Keratinocyte (primary cell): ENCODE measurements around the gene HS6ST3. TPM values are rescaled to one million over a fixed set of nuclear protein-coding genes. Genes with fewer than 3 reads are reported as not detected.

ENCODE experiments used
- DNase-seq: peaks from one replicate; pipeline ENCODE4 v3.0.0-alpha.2; 2011; ENCODE audit warnings: low read depth, missing footprints, low spot score
- FAIRE-seq: peaks from 2 replicates; lab custom pipeline; 2011; peaks lifted over from hg19 to GRCh38; lab: Jason Lieb, UNC
- H2AFZ ChIP-seq: 2 replicates; pipeline ENCODE4 v1.6.0; 2012; ENCODE audit warnings: low read length, control low read depth, inconsistent platforms; ENCODE audit not compliant: control insufficient read depth
- H3K27ac ChIP-seq: 2 replicates; pipeline ENCODE4 v1.5.1; 2011; ENCODE audit warnings: low read length; ENCODE audit not compliant: control insufficient read depth, insufficient read depth
- H3K27me3 ChIP-seq: 3 replicates; pipeline ENCODE4 v1.6.0; 2011; ENCODE audit warnings: low read length; ENCODE audit not compliant: control insufficient read depth, insufficient read depth; ENCODE audit errors: extremely low read depth
- H3K36me3 ChIP-seq, 2 experiments: 2 replicates in 1 of 2; 3 replicates in 1 of 2; pipeline ENCODE4 v1.5.1; 2011; ENCODE audit warnings: low read length in 2 of 2, mild to moderate bottlenecking in 1 of 2; ENCODE audit not compliant: control insufficient read depth in 2 of 2, insufficient read depth in 2 of 2; ENCODE audit errors: extremely low read depth in 1 of 2
- H3K4me1 ChIP-seq: 3 replicates; pipeline ENCODE4 v1.5.1; 2011; ENCODE audit warnings: low read length; ENCODE audit not compliant: control insufficient read depth, insufficient read depth; ENCODE audit errors: extremely low read depth
- H3K4me2 ChIP-seq: 3 replicates; pipeline ENCODE4 v1.6.0; 2011; ENCODE audit warnings: low read depth, low read length; ENCODE audit not compliant: control insufficient read depth, insufficient read depth; ENCODE audit errors: extremely low read depth
- H3K4me3 ChIP-seq, 3 experiments: fragments of 200-600 bp in 1 of 3; sonication (generic) in 1 of 3; 2 replicates in 2 of 3; 3 replicates in 1 of 3; pipeline ENCODE4 v1.5.1; 2011 to 2016; ENCODE audit warnings: low read length in 3 of 3, mild to moderate bottlenecking in 3 of 3, control low read depth in 2 of 3, inconsistent platforms in 1 of 3, low read depth in 1 of 3, mixed read lengths in 1 of 3, mixed run types in 1 of 3, moderate library complexity in 1 of 3; ENCODE audit not compliant: control insufficient read depth in 2 of 3, insufficient read depth in 2 of 3; ENCODE audit errors: extremely low read depth in 1 of 3
- H3K79me2 ChIP-seq: 2 replicates; pipeline ENCODE4 v1.6.0; 2012; ENCODE audit warnings: low read length; ENCODE audit not compliant: control insufficient read depth, insufficient read depth
- H3K9ac ChIP-seq: 3 replicates; pipeline ENCODE4 v1.6.0; 2011; ENCODE audit warnings: low read length; ENCODE audit not compliant: control insufficient read depth, insufficient read depth; ENCODE audit errors: extremely low read depth
- H3K9me1 ChIP-seq: 3 replicates; pipeline ENCODE4 v1.6.0; 2011; ENCODE audit warnings: low read length; ENCODE audit not compliant: control insufficient read depth, insufficient read depth; ENCODE audit errors: extremely low read depth
- H3K9me3 ChIP-seq: 2 replicates; pipeline ENCODE4 v1.5.1; 2012; ENCODE audit warnings: low read depth, low read length; ENCODE audit not compliant: control insufficient read depth
- H4K20me1 ChIP-seq: 3 replicates; pipeline ENCODE4 v1.6.0; 2011; ENCODE audit warnings: low read length; ENCODE audit not compliant: control insufficient read depth, insufficient read depth; ENCODE audit errors: extremely low read depth
- CTCF ChIP-seq, 3 experiments: IDR thresholded peaks in 1 of 3; conservative IDR thresholded peaks in 1 of 3; optimal IDR thresholded peaks in 1 of 3; 2 replicates in 2 of 3; 3 replicates in 1 of 3; pipeline versions ENCODE3 to v1.5.1; 2011; ENCODE audit warnings: low read length in 3 of 3, mild to moderate bottlenecking in 3 of 3, moderate library complexity in 2 of 3, control low read depth in 1 of 3, inconsistent platforms in 1 of 3; ENCODE audit not compliant: insufficient read depth in 2 of 3; ENCODE audit errors: extremely low read depth in 1 of 3
- EZH2 ChIP-seq: IDR thresholded peaks from one replicate; pipeline ENCODE4 v1.6.1; 2012; ENCODE audit warnings: inconsistent platforms, mild to moderate bottlenecking, low read length, moderate library complexity
- dilution Hi-C: fragments of 300-500 bp; cut with MboI; formaldehyde crosslinking; loops from one replicate; pipeline ENCODE4 v1.7.0; 2020; ENCODE audit warnings: low sequenced_read_pairs; ENCODE audit not compliant: extremely low pct_ligation_motif_present
- polyA plus RNA-seq, 5 experiments: library from polyadenylated mRNA; depleted of rRNA in 3 of 5; stranded (reverse) in 3 of 5; stranded (forward) in 1 of 5; unstranded in 1 of 5; fragments of >200 nt; gene quantifications; 1 replicate in 1 of 5; 2 replicates in 3 of 5; 3 replicates in 1 of 5; pipeline versions ENCODE4 v1.2.1 to v1.2.3, GENCODE V29; 2011 to 2012; ENCODE audit warnings: missing spikeins in 2 of 5, low read depth in 1 of 5, low replicate concordance in 1 of 5

HS6ST3 gene
- polyA plus RNA-seq, 1 donor (not counting 4 experiments of a cell fraction or from before 2014, with no cell fraction given), result 0.03 TPM

GRCh38 chr13:96726651-96727050 lies 636.7 kb downstream of the HS6ST3 start:
- no peak overlapping the region for H3K4me3 ChIP-seq
- H3K9me3 ChIP-seq, result no peaks in the 10 kb centered on the region
- no peak overlapping the region for H2AFZ ChIP-seq
- no peak overlapping the region for H3K27ac ChIP-seq
- no peaks in the 10 kb centered on the region for H3K9me1 ChIP-seq
- no peak for TF ChIP-seq EZH2
- TF ChIP-seq CTCF (optimal IDR thresholded peaks at IDR 0.05 in 1 of 3, IDR thresholded peaks at IDR 0.05 in 1 of 3, conservative IDR thresholded peaks at IDR 0.05 in 1 of 3; ENCODE audit: extremely low read depth in 1 of 3, insufficient read depth in 2 of 3, low read length in 3 of 3), result no peak
- no peak overlapping the region for H3K9ac ChIP-seq
- DNase-seq (no peak), FAIRE-seq (no peak)
- H4K20me1 ChIP-seq, result no peaks in the 10 kb centered on the region
- no peaks in the 10 kb centered on the region for H3K79me2 ChIP-seq
- H3K27me3 ChIP-seq, result no peaks in the 10 kb centered on the region
- no peak overlapping the region for H3K4me2 ChIP-seq
- dilution Hi-C loops, result no loop called here
- H3K4me1 ChIP-seq, result no peaks in the 10 kb centered on the region
- H3K36me3 ChIP-seq, result no peaks in the 10 kb centered on the region

- Histone ChIP-seq H3K36me3 (no peaks in the 10 kb centered on the region), H3K27me3 (no peaks in the 10 kb centered on the region), H3K79me2 (no peaks in the 10 kb centered on the region), H2AFZ (no peak overlapping the region), H3K4me2 (no peak overlapping the region), H4K20me1 (no peaks in the 10 kb centered on the region), H3K9me1 (no peaks in the 10 kb centered on the region), H3K9ac (no peak overlapping the region), H3K4me1 (no peaks in the 10 kb centered on the region), H3K27ac (no peak overlapping the region), H3K9me3 (no peaks in the 10 kb centered on the region), H3K4me3 (no peak overlapping the region)
- TF ChIP-seq EZH2, result no peak
- no peak for TF ChIP-seq CTCF (optimal IDR thresholded peaks at IDR 0.05 in 1 of 3, IDR thresholded peaks at IDR 0.05 in 1 of 3, conservative IDR thresholded peaks at IDR 0.05 in 1 of 3; ENCODE audit: extremely low read depth in 1 of 3, insufficient read depth in 2 of 3, low read length in 3 of 3)
- DNase-seq, result no peak
- FAIRE-seq, result no peak
- dilution Hi-C loops, result no loop called here
These were observed 638.6 kb downstream of the HS6ST3 start for GRCh38 chr13:96728463-96728862.
